Activated CD4-positive, alpha-beta memory T cell treated with anti-CD3 and anti-CD28 coated beads for 36 hours (primary cell): ENCODE results near the gene KCND2. TPM values are rescaled to one million over a fixed set of nuclear protein-coding genes. Genes with fewer than 3 reads are reported as not detected.

Experiments
- CTCF ChIA-PET: fragments of 350-600 bp; sonication (Branson Sonifier 250); formaldehyde crosslinking; loops from one replicate; lab custom pipeline; 2021; ENCODE audit warnings: antibody characterized with exemption, inconsistent platforms; lab: Charles Lee
- POLR2A ChIA-PET: fragments of 350-600 bp; sonication (Branson Sonifier 250); formaldehyde crosslinking; loops from one replicate; lab custom pipeline; 2021; ENCODE audit warnings: antibody characterized with exemption; lab: Charles Lee
- DNase-seq: peaks from one replicate; pipeline ENCODE4 v3.0.0-alpha.2; 2020
- H3K27ac Mint-ChIP-seq: one replicate; pipeline ENCODE4 v1.8.0; 2021; ENCODE audit warnings: mixed read lengths
- H3K27me3 Mint-ChIP-seq: one replicate; pipeline ENCODE4 v1.8.0; 2021; ENCODE audit warnings: mixed read lengths
- H3K36me3 Mint-ChIP-seq: one replicate; pipeline ENCODE4 v1.8.0; 2021; ENCODE audit warnings: mixed read lengths
- H3K4me1 Mint-ChIP-seq: one replicate; pipeline ENCODE4 v1.8.0; 2021; ENCODE audit warnings: low read depth, mixed read lengths
- H3K4me3 Mint-ChIP-seq: one replicate; pipeline ENCODE4 v1.8.0; 2021; ENCODE audit warnings: mild to moderate bottlenecking, mixed read lengths
- H3K9me3 Mint-ChIP-seq: one replicate; pipeline ENCODE4 v1.8.0; 2021; ENCODE audit warnings: mixed read lengths
- intact Hi-C: fragments of 100-400 bp; cut with micrococcal nuclease; formaldehyde crosslinking; loops from one replicate; pipeline ENCODE4 v1.15.1; 2023
- total RNA-seq, 2 experiments: library from RNA; stranded (reverse); gene quantifications; one replicate each; pipeline ENCODE4 v1.2.3, GENCODE V29; 2021

KCND2 gene
- total RNA-seq, 2 experiments from 2014 or later: not detected

DNA sequence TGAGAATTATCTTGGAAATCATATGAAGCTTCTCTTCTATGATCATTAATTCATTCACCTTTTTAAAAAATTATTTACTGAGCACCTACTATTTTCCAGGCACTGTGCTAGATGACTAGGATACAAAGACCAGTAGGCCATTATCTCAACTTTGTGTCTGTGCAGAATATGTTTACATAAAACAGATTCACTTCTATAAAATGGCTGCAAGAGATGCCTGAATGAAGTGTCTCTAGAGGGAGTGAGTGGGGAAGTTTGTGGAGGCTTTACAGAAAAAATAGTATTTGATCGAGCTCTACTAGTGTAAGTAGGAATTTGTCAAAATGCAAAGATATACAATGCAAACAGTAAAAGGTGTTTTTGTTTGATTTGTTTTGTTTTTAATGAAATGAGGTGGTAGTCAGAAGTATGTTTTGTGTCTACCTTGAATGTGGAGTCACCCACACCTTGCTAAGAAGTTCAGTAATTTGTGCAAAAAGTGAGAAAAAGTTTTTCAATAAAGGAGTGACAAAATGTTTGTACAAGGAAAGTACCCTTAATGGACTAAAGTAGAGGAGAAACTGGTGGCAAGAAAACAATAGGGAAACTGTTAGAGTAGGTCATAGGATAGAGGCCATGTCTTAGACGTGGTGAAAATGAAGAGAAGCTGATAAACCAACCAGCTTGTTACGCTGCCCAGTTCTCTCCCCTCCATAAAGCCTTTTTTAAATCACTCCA is 125.5 kb downstream of the KCND2 start:
- no peaks in the 10 kb centered on the region for H3K36me3 Mint-ChIP-seq
- ChIA-PET POLR2A (no interaction called here), CTCF (no interaction called here)
- DNase-seq: no peak
- no peak overlapping the region for H3K4me3 Mint-ChIP-seq
- no peaks in the 10 kb centered on the region for H3K27me3 Mint-ChIP-seq
- H3K4me1 Mint-ChIP-seq: no peaks in the 10 kb centered on the region
- peaks cover 4% of the 10 kb centered on the region for H3K9me3 Mint-ChIP-seq
- H3K27ac Mint-ChIP-seq: no peak overlapping the region
- intact Hi-C loops: no loop called here

DNA sequence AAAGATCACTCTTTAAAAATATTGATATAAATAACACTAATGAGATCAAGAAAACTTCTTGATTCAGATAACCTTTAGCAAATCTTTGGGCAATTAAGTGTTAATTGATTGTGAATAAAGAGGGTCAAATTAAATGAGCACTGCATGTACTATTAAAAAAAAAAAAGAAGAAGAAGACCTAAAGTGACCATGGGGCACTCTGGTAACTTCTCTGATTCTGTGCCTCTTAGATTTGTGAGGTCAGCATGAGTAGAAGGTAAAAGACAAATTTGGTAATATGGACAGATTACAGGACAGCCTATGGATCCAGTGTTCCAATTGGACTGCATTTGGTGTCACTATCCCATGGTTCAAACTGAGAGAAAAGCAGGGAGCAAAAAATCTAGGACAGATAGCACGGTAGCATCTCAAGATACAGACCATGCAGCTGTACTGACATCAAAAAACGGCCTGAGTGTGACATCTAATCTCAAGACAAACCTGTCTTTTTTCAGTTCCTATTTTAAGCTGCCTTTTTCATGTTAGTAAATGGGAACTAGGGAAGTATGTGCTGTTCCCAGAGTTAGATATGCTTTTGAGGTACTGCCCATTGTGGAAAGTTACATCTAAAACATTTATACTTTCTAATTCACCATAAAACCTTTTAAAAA is 128.0 kb downstream of the KCND2 start:
- Mint-ChIP-seq H3K4me1 (no peaks in the 10 kb centered on the region), H3K36me3 (no peaks in the 10 kb centered on the region), H3K27ac (no peak overlapping the region), H3K27me3 (no peaks in the 10 kb centered on the region), H3K4me3 (no peak overlapping the region), H3K9me3 (peaks cover 4% of the 10 kb centered on the region)
- CTCF ChIA-PET: no interaction called here
- POLR2A ChIA-PET: no interaction called here
- no peak for DNase-seq
- intact Hi-C loops: no loop called here

DNA sequence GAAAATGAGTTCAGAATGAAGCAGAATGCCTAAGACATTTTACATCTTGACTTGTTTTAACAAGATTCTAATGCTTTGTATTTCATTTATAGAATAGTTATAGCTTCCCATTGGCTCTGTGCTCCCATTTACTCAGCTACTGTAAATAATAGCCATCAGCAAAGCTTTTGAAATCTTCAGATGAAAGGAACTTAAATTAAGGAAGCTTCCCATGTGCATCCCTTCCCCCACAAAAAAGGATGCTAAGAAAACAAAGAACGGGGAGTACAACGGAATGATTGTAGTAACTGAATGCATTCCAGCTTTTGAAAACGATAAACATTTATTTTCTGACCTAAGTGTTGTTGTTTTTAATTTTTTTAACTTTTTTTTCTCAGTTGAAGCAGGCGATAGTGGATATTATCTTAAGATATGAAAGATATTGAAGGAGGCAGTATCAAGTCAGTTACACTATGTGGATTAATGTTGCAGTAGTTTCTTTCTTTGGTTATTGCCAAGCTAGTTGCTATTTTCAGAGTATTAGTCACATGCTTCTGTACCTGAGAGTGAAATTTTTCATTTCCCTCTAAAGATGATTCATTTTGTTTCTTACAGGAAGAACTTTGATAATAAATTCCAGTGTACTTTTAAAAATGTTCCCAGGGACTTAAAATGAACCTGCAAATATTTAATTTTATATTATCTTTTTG is 129.2 kb downstream of the KCND2 start:
- no peaks in the 10 kb centered on the region for H3K36me3 Mint-ChIP-seq
- ChIA-PET POLR2A (no interaction called here), CTCF (no interaction called here)
- no peak overlapping the region for H3K27ac Mint-ChIP-seq
- no peak overlapping the region for H3K4me3 Mint-ChIP-seq
- no peaks in the 10 kb centered on the region for H3K27me3 Mint-ChIP-seq
- no peaks in the 10 kb centered on the region for H3K4me1 Mint-ChIP-seq
- peaks cover under 1% of the 10 kb centered on the region for H3K9me3 Mint-ChIP-seq
- intact Hi-C loops: no loop called here
- DNase-seq: no peak

DNA sequence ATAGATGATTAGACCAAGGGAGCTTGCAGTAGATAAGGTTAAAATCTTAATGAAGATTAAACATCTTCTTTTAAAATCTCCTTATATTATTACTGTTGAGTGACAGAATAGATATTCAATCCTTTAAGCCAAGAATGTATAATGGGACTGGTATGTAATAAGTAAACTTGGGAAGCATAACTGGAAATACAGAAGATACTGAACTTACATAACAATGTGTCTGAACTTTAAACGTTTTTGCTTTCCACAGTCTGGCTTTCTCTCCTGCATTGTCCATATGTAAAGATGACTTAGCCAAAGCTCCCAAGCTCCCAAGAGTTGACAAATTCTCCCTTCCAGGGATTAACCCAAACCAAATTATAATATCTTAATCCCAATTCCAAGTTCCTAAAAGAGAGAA is 129.8 kb downstream of the KCND2 start:
- no peaks in the 10 kb centered on the region for H3K4me1 Mint-ChIP-seq
- intact Hi-C loops: no loop called here
- DNase-seq: no peak
- H3K4me3 Mint-ChIP-seq: no peak overlapping the region
- H3K27me3 Mint-ChIP-seq: no peaks in the 10 kb centered on the region
- no peaks in the 10 kb centered on the region for H3K36me3 Mint-ChIP-seq
- no peaks in the 10 kb centered on the region for H3K9me3 Mint-ChIP-seq
- POLR2A ChIA-PET: no interaction called here
- H3K27ac Mint-ChIP-seq: no peak overlapping the region
- CTCF ChIA-PET: no interaction called here

DNA sequence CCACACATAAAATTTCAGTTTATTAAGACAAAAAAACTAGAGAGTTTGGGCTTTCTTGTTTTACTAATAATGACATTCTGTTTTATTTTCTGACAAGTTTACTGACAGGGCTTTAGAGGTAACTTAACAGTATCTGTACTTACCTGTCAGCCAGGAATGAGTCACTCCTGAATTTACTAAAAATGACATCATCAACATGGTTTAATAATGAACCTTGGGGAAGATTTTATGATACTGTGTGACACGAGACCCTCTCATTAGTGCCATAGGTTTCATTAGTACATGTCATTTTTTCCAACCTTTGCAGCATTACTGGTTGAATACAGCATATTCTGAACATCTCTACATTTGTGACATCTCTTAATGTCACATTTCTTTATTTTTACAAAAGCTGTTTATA is 131.1 kb downstream of the KCND2 start:
- Mint-ChIP-seq H3K4me3 (no peak overlapping the region), H3K4me1 (no peaks in the 10 kb centered on the region), H3K9me3 (peaks cover 6% of the 10 kb centered on the region), H3K27ac (no peak overlapping the region), H3K27me3 (no peaks in the 10 kb centered on the region), H3K36me3 (no peaks in the 10 kb centered on the region)
- intact Hi-C loops: no loop called here
- ChIA-PET POLR2A (no interaction called here), CTCF (no interaction called here)
- DNase-seq: no peak

DNA sequence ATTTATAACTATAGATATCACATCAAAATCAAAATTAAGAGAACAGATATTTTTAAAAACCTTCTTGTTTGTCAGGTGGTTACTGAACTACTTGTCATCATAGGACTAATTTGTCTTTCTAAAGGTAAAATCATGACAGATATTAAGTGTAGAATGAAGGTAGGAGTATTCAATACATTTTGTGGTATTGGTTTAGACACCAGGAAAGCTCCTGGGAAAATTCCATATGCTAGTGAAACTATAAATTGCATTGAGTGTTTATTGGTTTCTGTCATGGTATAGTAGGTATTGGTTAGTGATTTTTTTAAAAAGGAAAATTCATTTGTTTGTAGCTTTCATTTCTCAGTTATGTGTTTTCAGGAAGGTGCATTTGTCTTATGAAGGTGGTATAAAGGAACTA is 132.7 kb downstream of the KCND2 start:
- no peak overlapping the region for H3K27ac Mint-ChIP-seq
- H3K4me3 Mint-ChIP-seq: no peak overlapping the region
- peaks cover 6% of the 10 kb centered on the region for H3K9me3 Mint-ChIP-seq
- H3K4me1 Mint-ChIP-seq: no peaks in the 10 kb centered on the region
- no peaks in the 10 kb centered on the region for H3K27me3 Mint-ChIP-seq
- POLR2A ChIA-PET: no interaction called here
- CTCF ChIA-PET: no interaction called here
- DNase-seq: no peak
- no peaks in the 10 kb centered on the region for H3K36me3 Mint-ChIP-seq
- intact Hi-C loops: no loop called here

DNA sequence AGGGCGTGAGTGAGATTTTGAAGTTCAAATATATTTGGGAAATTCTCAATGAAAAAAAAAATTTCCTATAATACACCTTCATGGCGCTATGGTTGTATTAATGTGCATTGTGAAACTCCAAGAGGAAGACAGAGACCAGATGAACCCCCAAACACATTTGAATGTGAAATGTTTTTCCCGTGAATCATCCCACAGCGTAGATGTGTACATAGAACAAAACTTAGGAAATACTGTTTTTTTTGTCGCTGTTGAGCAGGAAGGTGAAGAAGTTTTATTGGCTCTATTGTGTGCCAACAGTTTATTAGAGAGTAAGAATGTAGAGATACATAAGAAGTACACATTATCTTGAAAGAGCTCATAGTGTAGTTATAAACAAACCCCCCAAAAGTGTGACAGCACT is 134.0 kb downstream of the KCND2 start:
- peaks cover 6% of the 10 kb centered on the region for H3K9me3 Mint-ChIP-seq
- POLR2A ChIA-PET: no interaction called here
- no peaks in the 10 kb centered on the region for H3K36me3 Mint-ChIP-seq
- H3K4me3 Mint-ChIP-seq: no peak overlapping the region
- intact Hi-C loops: no loop called here
- no peaks in the 10 kb centered on the region for H3K27me3 Mint-ChIP-seq
- no peak for DNase-seq
- no peak overlapping the region for H3K27ac Mint-ChIP-seq
- CTCF ChIA-PET: no interaction called here
- no peaks in the 10 kb centered on the region for H3K4me1 Mint-ChIP-seq

DNA sequence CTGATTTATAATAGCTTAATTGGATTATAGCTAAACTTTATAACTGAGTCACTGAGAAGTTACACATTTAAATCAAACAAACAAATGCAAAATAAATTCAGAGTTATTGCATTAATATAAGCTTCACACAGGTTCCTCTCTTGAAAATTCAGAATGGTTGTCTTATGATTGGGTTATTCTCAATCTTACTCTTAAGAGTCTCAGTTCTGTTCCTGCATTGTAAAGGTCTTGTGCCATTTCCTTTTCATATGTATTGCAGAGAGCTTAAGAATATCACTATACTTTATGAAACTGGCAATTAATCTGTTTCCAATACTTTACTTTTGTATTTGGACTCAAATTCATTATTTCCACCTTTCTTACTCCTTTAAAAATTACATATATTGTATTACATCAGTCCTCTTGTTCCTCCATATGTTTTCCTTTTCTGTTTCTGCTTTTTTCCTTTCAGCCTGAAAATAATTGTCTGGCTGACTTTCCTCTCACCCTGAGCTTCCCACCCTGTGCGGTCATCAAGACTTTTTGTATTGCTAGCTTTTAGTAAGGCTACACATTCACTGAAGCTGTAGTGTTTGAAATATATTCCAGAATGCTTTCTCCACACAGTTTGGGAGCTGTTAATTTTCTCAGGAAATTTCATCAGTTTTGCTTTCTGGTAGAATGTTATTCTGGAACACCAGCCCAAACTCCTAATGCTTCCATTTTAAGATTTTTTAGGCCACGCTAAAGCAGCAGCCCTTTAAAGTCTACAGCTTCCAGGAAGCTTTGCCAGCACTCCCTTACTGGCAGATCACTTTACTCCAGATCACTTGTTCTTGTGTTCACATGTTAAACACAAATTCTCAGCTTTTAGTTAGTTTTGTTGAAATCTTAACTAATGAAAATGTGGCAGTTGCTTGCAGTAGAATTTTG is 139.4 kb downstream of the KCND2 start:
- Mint-ChIP-seq H3K27ac (no peak overlapping the region), H3K36me3 (no peaks in the 10 kb centered on the region), H3K27me3 (no peaks in the 10 kb centered on the region), H3K4me3 (no peak overlapping the region), H3K9me3 (peaks cover 7% of the 10 kb centered on the region), H3K4me1 (no peaks in the 10 kb centered on the region)
- DNase-seq: no peak
- ChIA-PET POLR2A (no interaction called here), CTCF (interaction anchor here (0.7 kb wide), 1 partner anchor 17 kb away, joined by 3 read pairs; no protein-coding TSS in a partner anchor)
- intact Hi-C loops: no loop called here

DNA sequence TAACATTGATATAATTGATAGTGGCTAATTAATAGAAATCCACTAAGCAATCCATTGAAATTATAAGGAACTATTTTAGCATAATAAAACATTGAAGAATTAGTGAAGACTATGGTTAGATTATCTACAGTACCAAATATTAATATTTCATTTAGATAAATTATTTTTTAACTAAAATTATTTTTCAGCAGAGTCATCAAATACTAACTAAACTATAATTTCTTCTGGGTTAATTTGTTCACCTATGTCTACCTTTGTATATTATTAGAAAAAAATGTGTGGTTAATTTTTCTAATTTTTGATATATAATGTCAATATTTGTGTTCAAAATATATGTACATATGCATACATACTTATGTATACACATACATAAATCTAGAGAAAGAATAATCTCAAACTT is 140.2 kb downstream of the KCND2 start:
- H3K4me1 Mint-ChIP-seq: no peaks in the 10 kb centered on the region
- peaks cover 6% of the 10 kb centered on the region for H3K9me3 Mint-ChIP-seq
- H3K27ac Mint-ChIP-seq: no peak overlapping the region
- no peaks in the 10 kb centered on the region for H3K27me3 Mint-ChIP-seq
- H3K4me3 Mint-ChIP-seq: no peak overlapping the region
- POLR2A ChIA-PET: no interaction called here
- DNase-seq: no peak
- no peaks in the 10 kb centered on the region for H3K36me3 Mint-ChIP-seq
- intact Hi-C loops: no loop called here
- CTCF ChIA-PET: no interaction called here

DNA sequence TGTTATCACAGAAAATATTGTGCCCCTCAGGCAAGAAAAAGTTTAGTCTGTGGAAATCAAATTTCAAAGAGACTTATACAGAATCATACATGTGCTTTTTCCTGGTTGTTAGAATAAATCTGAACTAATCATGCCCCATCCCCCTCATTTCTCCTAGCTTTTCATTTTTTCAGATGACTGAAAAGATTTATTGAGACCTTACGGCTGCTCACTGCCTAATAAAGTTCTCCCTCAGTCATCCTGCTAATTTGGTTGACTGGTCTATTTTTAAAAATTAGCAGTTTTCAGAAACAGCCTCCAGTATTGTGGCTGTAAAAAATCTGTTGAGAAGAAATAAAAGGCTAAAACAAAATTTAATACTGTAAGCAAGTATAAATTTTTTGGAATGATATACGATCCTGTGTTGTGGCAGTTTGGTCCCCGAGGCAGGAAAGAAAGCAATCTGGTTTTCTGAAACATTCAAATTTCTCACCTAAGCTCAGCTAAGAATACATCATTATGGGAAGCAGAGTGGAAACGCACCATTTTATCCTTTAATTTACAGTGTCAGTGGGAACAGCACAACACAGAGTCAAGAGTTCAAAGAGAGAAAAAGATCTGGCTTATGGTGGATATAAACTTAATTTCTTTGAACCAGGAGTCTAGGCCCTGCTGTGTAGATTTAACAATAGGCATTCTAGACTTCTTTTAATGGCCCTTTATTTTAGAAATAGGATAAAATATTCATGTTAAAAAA is 144.4 kb downstream of the KCND2 start:
- no peaks in the 10 kb centered on the region for H3K4me1 Mint-ChIP-seq
- H3K4me3 Mint-ChIP-seq: no peak overlapping the region
- H3K27me3 Mint-ChIP-seq: no peaks in the 10 kb centered on the region
- CTCF ChIA-PET: no interaction called here
- H3K36me3 Mint-ChIP-seq: no peaks in the 10 kb centered on the region
- POLR2A ChIA-PET: no interaction called here
- intact Hi-C loops: no loop called here
- H3K9me3 Mint-ChIP-seq: peaks cover 1% of the 10 kb centered on the region
- H3K27ac Mint-ChIP-seq: no peak overlapping the region
- no peak for DNase-seq

DNA sequence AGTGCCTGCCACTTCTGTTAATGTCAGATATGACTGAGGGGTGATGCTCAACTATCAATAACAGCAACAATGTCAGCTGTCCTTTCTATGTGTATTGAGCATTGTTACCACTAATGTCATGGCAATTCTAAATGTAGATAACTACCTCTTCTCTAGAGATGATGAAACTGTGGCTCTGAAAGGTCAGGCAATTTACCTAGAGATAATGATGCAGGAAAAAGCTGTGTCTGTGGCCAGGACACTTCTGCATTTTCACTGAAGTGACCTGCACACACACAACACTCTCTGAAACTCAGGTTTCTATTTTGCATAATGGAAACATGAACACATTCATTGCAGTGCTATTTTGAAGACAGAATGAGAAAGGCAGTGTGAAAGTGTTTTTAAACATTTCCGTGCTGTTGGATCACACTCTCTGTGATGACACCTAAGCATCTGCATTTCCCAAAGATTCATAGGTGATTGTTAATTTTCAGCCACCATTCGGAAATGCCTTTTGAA is 148.2 kb downstream of the KCND2 start:
- H3K4me3 Mint-ChIP-seq: no peak overlapping the region
- intact Hi-C loops: no loop called here
- ChIA-PET CTCF (no interaction called here), POLR2A (no interaction called here)
- H3K36me3 Mint-ChIP-seq: no peaks in the 10 kb centered on the region
- H3K4me1 Mint-ChIP-seq: no peaks in the 10 kb centered on the region
- no peak for DNase-seq
- H3K9me3 Mint-ChIP-seq: peaks cover 4% of the 10 kb centered on the region
- no peak overlapping the region for H3K27ac Mint-ChIP-seq
- H3K27me3 Mint-ChIP-seq: no peaks in the 10 kb centered on the region
